Measurements from ENCODE around the gene RAB9A.
"Not testable (repeated sequence)": the region's sequence is repeated elsewhere in the genome, so short reads cannot be mapped to it uniquely, and the experiment has no call there.

DNA sequence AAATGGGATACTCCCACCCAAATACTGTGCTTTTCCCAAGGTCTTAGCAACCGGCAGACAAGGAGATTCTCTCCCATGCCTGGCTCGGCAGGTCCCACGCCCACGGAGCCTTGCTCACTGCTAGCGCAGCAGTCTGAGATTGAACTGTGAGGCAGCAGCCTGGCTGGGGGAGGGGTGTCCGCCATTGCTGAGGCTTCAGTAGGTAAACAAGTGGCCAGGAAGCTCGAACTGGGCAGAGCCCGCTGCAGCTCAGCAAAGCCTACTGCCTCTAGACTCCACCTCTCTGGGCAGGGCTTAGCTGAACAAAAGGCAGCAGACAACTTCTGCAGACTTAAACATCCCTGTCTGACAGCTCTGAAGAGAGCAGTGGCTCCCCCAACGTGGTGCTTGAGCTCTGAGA is 36.0 kb downstream of the RAB9A start:
- TF ChIP-seq, protein P1, sequence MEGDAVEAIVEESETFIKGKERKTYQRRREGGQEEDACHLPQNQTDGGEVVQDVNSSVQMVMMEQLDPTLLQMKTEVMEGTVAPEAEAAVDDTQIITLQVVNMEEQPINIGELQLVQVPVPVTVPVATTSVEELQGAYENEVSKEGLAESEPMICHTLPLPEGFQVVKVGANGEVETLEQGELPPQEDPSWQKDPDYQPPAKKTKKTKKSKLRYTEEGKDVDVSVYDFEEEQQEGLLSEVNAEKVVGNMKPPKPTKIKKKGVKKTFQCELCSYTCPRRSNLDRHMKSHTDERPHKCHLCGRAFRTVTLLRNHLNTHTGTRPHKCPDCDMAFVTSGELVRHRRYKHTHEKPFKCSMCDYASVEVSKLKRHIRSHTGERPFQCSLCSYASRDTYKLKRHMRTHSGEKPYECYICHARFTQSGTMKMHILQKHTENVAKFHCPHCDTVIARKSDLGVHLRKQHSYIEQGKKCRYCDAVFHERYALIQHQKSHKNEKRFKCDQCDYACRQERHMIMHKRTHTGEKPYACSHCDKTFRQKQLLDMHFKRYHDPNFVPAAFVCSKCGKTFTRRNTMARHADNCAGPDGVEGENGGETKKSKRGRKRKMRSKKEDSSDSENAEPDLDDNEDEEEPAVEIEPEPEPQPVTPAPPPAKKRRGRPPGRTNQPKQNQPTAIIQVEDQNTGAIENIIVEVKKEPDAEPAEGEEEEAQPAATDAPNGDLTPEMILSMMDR (conservative IDR thresholded peaks at IDR 0.05 in 1 of 2, IDR thresholded peaks at IDR 0.05 in 1 of 2; ENCODE audit: extremely low read depth in 1 of 2, insufficient read depth in 1 of 2, low read depth in 1 of 2, low read length in 2 of 2), result not testable (repeated sequence)
- not testable (repeated sequence) for TF ChIP-seq EZH2 (IDR thresholded peaks at IDR 0.05; ENCODE audit: borderline replicate concordance, low read length)

All from mammary epithelial cell (primary cell).